ENCODE results near the gene PCDHA5.
"Not testable (repeated sequence)": the region's sequence is repeated elsewhere in the genome, so short reads cannot be mapped to it uniquely, and the experiment has no call there.

Gene PCDHA5

DNA sequence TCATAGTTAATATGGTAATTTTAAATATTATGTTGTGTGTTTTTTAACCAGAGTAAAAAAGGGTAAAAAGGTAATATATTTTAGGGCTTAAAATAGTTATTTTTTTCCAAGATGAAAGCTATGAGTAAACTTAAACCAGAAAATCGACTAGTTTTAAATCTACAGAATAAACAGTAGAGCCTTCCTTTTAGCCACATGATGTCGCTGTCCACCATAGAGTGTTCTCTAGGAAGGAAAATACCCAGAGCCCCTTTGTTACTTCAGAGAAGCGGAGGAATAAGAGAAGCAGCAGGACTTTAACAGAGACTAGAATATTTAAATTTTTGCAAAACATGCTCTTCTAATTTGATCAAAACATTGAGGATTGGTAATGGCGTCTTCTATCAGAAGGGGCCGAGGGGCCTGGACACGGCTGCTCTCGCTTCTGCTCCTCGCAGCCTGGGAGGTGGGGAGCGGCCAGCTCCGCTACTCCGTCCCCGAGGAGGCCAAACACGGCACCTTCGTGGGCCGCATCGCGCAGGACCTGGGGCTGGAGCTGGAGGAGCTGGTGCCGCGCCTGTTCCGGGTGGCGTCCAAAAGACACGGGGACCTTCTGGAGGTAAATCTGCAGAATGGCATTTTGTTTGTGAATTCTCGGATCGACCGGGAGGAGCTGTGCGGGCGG lies 26.7 kb upstream of the PCDHA5 start, which contains the start of gene PCDHA2:
TSS of gene PCDHA2 (plus strand) at position 258 of the 664 bp plus-strand sequence.
- no peak within 1 kb of the TSS for H3K27ac ChIP-seq
- POLR2A ChIA-PET (ENCODE audit: low non-redundant PET): no interaction called here
- DNase-seq (ENCODE audit: low spot score): no peak
- CTCF ChIA-PET: interaction anchor here (0.6 to 1.0 kb wide), 3 partner anchors 14 to 1244 kb away, joined by 3 to 4 read pairs (median 4); partner anchors contain the start of gene PCDHA8
- TF ChIP-seq, protein P1, sequence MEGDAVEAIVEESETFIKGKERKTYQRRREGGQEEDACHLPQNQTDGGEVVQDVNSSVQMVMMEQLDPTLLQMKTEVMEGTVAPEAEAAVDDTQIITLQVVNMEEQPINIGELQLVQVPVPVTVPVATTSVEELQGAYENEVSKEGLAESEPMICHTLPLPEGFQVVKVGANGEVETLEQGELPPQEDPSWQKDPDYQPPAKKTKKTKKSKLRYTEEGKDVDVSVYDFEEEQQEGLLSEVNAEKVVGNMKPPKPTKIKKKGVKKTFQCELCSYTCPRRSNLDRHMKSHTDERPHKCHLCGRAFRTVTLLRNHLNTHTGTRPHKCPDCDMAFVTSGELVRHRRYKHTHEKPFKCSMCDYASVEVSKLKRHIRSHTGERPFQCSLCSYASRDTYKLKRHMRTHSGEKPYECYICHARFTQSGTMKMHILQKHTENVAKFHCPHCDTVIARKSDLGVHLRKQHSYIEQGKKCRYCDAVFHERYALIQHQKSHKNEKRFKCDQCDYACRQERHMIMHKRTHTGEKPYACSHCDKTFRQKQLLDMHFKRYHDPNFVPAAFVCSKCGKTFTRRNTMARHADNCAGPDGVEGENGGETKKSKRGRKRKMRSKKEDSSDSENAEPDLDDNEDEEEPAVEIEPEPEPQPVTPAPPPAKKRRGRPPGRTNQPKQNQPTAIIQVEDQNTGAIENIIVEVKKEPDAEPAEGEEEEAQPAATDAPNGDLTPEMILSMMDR (conservative IDR thresholded peaks at IDR 0.05; ENCODE audit: low read depth): no peak

GRCh38 chr5:140795259-140795641 lies 26.2 kb upstream of the PCDHA5 start:
- TF ChIP-seq, protein P1 (conservative IDR thresholded peaks at IDR 0.05; ENCODE audit: low read depth): no peak; the same call in 1 of the 2 replicates
- ChIA-PET POLR2A (ENCODE audit: low non-redundant PET) (no interaction called here), CTCF (interaction anchor here (0.6 to 1.0 kb wide), 3 partner anchors 14 to 404 kb away, joined by 3 to 5 read pairs (median 4); partner anchors contain the start of genes PCDHA8 and PCDHB11)
- DNase-seq (ENCODE audit: low spot score): peak; percentile 17
- no peak overlapping the region for H3K27ac ChIP-seq

DNA sequence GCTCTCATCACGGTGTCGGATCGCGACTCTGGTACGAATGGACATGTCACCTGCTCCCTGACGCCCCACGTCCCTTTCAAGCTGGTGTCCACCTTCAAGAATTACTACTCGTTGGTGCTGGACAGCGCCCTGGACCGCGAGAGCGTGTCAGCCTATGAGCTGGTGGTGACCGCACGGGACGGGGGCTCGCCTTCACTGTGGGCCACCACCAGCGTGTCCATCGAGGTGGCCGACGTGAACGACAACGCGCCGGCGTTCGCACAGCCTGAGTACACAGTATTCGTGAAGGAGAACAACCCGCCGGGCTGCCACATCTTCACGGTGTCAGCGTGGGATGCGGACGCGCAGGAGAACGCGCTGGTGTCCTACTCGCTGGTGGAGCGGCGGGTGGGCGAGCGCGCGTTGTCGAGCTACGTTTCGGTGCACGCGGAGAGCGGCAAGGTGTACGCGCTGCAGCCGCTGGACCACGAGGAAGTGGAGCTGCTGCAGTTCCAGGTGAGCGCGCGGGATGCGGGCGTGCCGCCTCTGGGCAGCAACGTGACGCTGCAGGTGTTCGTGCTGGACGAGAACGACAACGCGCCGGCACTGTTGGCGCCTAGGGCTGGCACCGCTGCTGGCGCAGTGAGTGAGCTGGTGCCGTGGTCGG lies 25.2 kb upstream of the PCDHA5 start:
- DNase-seq (ENCODE audit: low spot score); POLR2A ChIA-PET (ENCODE audit: low non-redundant PET); H3K27ac ChIP-seq; CTCF ChIA-PET: not testable (repeated sequence)

GRCh38 chr5:140796718-140797095 lies 24.7 kb upstream of the PCDHA5 start:
- no peak overlapping the region for H3K27ac ChIP-seq
- CTCF ChIA-PET: no interaction called here
- DNase-seq (ENCODE audit: low spot score): no peak
- TF ChIP-seq, protein P1 (conservative IDR thresholded peaks at IDR 0.05; ENCODE audit: low read depth): no peak
- POLR2A ChIA-PET (ENCODE audit: low non-redundant PET): no interaction called here

DNA sequence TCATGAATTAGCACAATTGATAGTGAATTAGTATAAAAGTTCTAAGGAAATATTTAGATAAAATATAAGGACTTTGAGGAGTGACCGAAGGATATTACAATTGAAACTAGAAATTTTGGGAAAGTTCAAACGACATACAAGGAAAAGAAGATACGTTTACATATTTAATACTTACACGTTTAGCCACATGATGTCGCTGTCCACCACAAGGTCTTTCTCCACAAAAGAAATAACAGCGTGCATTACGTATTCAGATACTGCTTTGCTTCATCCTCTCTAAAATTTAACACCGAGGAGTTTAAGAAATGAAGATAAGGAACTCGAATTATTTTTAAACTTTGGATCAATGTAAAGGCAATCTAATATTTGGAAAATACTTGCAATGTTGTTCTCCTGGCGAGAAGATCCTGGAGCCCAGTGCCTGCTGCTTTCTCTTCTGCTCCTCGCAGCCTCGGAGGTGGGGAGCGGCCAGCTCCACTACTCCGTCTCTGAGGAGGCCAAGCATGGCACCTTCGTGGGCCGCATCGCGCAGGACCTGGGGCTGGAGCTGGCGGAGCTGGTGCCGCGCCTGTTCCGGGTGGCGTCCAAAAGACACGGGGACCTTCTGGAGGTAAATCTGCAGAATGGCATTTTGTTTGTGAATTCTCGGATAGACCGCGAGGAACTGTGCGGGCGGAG lies 20.5 kb upstream of the PCDHA5 start, which contains the start of gene PCDHA3:
TSS of gene PCDHA3 (plus strand) at position 242 of the 678 bp plus-strand sequence.
- DNase-seq (ENCODE audit: low spot score): no peak
- CTCF ChIA-PET: no interaction called here
- TF ChIP-seq, protein P1 (conservative IDR thresholded peaks at IDR 0.05; ENCODE audit: low read depth): no peak
- POLR2A ChIA-PET (ENCODE audit: low non-redundant PET): no interaction called here
- no peak within 1 kb of the TSS for H3K27ac ChIP-seq

DNA sequence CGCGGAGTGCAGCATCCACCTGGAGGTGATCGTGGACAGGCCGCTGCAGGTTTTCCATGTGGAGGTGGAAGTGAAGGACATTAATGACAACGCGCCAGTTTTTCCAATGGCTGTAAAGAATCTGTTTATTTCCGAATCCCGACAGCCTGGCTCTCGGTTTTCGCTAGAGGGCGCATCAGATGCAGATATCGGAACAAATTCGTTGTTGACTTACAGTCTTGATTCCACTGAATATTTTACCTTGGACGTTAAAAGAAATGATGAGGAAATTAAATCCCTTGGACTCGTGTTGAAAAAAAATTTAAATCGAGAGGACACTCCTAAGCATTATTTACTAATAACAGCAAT lies 19.9 kb upstream of the PCDHA5 start:
- no peak for DNase-seq (ENCODE audit: low spot score)
- POLR2A ChIA-PET (ENCODE audit: low non-redundant PET): no interaction called here
- H3K27ac ChIP-seq: no peak overlapping the region
- TF ChIP-seq, protein P1 (conservative IDR thresholded peaks at IDR 0.05; ENCODE audit: low read depth): no peak
- CTCF ChIA-PET: no interaction called here

- H3K27ac ChIP-seq; POLR2A ChIA-PET (ENCODE audit: low non-redundant PET); DNase-seq (ENCODE audit: low spot score): not testable (repeated sequence)
- CTCF ChIA-PET: interaction anchor here (1.1 kb wide), 1 partner anchor 14 kb away, joined by 6 read pairs; no protein-coding TSS in a partner anchor
Measured at GRCh38 chr5:140802381-140802780, 19.0 kb upstream of the PCDHA5 start.
